GM12875 (cell line): ENCODE data around the gene TNFRSF1B.
A peak's percentile ranks its signal among the peaks of the same experiment; 100 is the strongest.

Experiments
- H3K4me3 ChIP-seq: one replicate; pipeline ENCODE4 v1.5.1; 2011; ENCODE audit warnings: low read depth, low read length, control low read depth
- CTCF ChIP-seq: IDR thresholded peaks from 2 replicates; pipeline ENCODE4 v1.5.1; 2011; ENCODE audit warnings: low read depth, mild to moderate bottlenecking, control low read depth, inconsistent platforms, low read length, moderate library complexity, borderline replicate concordance; ENCODE audit not compliant: insufficient read depth

The TNFRSF1B gene

GRCh38 chr1:12166834-12167492, at the start of gene TNFRSF1B:
TNFRSF1B (plus strand) TSS chr1:12166991; CDS start chr1:12167092, 101 bp downstream.
- TF ChIP-seq CTCF: no peak
- H3K4me3 ChIP-seq: peak within 1 kb of the TSS; percentile 96

GRCh38 chr1:12121212-12122003, 45.4 kb upstream of the TNFRSF1B start:
- no peak overlapping the region for H3K4me3 ChIP-seq
- no peak for TF ChIP-seq CTCF

GRCh38 chr1:12123172-12123571, 43.6 kb upstream of the TNFRSF1B start:
- TF ChIP-seq CTCF: no peak
- no peak overlapping the region for H3K4me3 ChIP-seq

GRCh38 chr1:12124693-12125421, 41.9 kb upstream of the TNFRSF1B start:
- no peak overlapping the region for H3K4me3 ChIP-seq

GRCh38 chr1:12125422-12126355, 41.1 kb upstream of the TNFRSF1B start:
- no peak overlapping the region for H3K4me3 ChIP-seq
- no peak for TF ChIP-seq CTCF

More at GRCh38 chr1:12124693-12125421, 41.9 kb upstream of the TNFRSF1B start:
- peak; percentile 88 for TF ChIP-seq CTCF

- no peak overlapping the region for H3K4me3 ChIP-seq
- no peak for TF ChIP-seq CTCF
These were observed 40.0 kb upstream of the TNFRSF1B start for GRCh38 chr1:12126781-12127180.
